Left kidney (tissue), 2 donors: Measurements from ENCODE around the gene KCNIP1. TPM values are rescaled to one million over a fixed set of nuclear protein-coding genes. Genes with fewer than 3 reads are reported as not detected.

Source experiments
- DNase-seq: peaks from one replicate; pipeline ENCODE4 v3.0.0-alpha.2; 2013
- polyA plus RNA-seq: library from polyadenylated mRNA; unstranded; fragments of 120-200 nt; gene quantifications from one replicate; pipeline ENCODE4 v1.2.1, GENCODE V29; 2013; ENCODE audit not compliant: insufficient read length

Gene KCNIP1
- polyA plus RNA-seq, 1 donor: 10.8 TPM

DNA sequence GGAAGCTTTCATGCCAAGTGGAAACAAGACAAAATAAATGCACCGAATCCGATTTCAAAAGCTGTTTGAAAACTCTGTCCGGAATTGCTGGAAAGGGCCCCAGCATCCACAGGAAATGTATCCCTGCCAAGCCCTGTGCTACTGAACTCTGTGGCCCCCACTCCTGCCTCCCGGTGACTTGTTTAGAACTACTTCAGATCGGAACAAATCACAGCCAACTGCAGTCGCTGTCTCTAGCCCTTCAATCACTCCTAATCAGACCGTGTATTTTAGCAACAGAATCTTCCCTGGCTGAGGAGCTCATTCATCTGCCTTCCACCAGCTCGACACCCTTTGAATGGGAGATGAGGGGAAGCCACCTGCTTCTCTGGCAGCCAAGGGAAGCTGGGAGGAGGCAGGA, 94.1 kb downstream of the KCNIP1 start:
- DNase-seq: no peak

- DNase-seq: no peak
Measured at GRCh38 chr5:170599756-170600155, 95.9 kb downstream of the KCNIP1 start.

GRCh38 chr5:170601619-170602018, 97.8 kb downstream of the KCNIP1 start:
- DNase-seq: no peak

GRCh38 chr5:170603109-170603508, 99.3 kb downstream of the KCNIP1 start:
- no peak for DNase-seq

DNA sequence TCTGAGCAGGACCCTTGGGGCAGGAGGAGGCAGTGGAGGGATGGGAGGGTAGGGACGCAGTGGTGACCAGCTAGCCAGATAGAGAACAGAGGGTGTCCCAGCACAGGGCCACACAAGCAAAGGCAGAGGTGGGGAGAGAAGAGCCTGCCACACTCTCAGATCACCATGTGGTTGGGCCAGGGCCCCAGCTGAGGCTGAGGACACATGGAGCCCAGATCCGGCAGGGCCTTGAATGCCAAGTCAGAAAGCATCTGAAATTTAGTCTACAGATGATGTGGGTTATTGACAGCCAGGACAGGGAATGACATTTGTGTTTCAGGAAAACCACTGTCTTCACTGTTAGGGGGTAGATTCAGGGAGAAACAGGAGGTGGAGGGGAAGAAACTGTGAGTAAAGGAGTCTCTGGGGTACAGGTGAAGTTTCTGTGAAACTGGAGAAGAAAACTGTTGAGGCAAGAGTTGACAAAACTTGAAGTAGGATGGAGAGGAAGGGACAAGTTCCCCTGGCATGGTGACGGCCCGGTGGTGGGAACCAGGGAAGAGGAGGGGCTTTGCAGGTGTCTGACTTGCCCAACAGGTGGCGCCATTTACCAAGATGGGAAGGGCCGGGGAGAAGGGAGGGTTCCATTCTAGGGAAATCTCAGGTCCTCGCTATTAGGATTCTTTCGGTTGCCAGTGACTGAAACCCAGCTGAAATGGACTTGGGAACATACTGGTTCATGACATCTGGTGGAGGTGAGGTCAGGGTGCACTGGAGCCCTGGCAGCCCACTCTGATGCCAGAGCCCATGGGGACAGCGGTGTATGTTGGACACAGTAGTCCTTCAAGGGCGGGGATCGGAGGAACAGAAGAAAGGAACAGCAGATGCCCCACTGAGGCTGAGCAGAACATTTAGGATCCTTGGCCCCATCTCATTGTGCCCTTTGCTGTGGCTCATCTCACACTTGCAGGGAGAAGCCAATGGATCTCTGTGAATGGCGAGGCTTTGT, 100.1 kb downstream of the KCNIP1 start:
- peak; percentile 75 for DNase-seq

DNA sequence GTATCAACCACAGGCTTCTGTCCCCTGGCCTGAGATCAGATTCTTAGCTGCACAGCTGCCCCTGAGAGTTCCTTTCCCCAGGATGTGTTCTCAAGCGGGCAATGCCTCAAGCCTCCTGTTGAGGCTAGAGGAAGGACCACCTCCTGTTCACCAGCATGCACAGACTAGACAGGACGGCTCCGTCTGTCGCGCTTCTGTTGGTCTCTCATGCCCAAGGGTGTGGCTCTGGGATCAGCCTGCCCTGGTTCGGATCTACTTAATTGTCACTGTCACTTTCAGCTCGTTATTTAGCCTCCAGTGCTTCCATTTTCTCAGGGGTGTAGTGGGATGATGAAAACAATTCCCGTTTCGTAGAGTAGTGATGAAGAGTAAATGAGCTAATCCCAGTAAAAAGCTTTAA, 103.1 kb downstream of the KCNIP1 start:
- DNase-seq: no peak

- DNase-seq: no peak
Measured at GRCh38 chr5:170611449-170612090, 107.8 kb downstream of the KCNIP1 start.

- DNase-seq: no peak
Measured at GRCh38 chr5:170612256-170612678, 108.4 kb downstream of the KCNIP1 start.

GRCh38 chr5:170614065-170614490, 110.3 kb downstream of the KCNIP1 start:
- DNase-seq: no peak

DNA sequence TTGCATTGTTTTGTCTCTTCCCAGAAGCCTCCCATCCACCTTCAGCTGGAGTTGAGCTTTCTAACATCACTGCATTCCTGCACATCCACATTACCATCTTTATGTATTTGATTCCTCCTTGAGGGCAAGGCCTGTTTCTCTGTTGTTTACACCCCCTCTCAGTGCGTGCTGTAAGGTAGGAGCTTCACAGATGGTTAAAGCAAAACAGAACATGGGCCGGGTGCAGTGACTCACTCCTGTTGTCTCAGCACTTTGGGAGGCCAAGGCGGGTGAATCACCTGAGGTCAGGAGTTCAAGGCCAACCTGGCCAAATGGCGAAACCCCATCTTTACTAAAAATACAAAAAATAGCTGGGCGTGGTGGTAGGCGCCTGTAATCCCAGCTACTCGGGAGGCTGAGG, 110.9 kb downstream of the KCNIP1 start:
- no peak for DNase-seq

GRCh38 chr5:170617533-170618490, 114.0 kb downstream of the KCNIP1 start:
- DNase-seq: no peak

GRCh38 chr5:170619869-170620268, 116.0 kb downstream of the KCNIP1 start:
- DNase-seq: no peak

DNA sequence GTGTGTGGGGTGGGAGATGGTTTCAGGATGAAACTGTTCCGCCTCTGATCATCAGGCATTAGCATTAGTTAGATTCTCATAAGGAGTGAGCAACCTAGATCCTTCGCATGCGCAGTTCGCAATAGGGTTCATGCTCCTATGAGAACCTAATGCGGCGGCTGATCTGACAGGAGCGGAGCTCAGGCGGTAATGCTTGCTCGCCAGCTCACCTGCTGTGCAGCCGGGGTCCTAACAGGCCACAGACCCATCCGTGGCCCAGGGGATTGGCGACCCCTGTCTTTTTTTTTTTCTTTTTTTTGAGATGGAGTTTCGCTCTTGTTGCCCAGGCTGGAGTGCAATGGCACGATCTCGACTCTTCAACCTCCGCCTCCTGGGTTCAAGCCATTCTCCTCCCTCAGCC, 119.1 kb downstream of the KCNIP1 start:
- DNase-seq: no peak

DNA sequence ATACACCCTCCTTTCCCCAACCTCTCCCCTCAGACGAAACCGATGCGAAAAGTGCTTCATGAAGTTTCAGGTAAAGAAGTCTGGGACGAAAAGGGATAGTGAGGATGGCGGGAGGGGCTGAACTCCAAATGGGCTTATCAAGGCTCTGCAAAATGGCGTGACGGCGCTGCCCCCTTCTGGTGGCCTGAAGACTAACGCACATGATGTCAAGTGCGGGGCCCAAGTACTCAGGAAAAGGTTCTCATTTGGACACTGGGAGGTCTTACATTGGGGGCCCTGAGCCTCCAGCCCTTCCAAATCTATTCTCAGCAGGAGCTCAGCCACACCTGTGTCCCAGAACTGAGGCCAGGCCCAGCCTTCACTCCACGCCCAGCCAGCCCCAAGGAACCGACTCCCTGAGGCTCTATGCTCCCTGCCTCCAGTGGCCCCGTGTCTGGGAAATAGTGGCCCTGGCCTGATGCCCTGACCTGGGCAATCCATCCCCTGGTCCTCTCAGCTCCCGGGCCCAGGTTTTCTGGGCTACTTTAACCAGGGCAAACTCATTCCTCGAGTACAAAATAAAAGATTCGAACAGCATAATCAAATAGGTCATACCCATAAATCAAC, 119.9 kb downstream of the KCNIP1 start:
- DNase-seq: no peak

DNA sequence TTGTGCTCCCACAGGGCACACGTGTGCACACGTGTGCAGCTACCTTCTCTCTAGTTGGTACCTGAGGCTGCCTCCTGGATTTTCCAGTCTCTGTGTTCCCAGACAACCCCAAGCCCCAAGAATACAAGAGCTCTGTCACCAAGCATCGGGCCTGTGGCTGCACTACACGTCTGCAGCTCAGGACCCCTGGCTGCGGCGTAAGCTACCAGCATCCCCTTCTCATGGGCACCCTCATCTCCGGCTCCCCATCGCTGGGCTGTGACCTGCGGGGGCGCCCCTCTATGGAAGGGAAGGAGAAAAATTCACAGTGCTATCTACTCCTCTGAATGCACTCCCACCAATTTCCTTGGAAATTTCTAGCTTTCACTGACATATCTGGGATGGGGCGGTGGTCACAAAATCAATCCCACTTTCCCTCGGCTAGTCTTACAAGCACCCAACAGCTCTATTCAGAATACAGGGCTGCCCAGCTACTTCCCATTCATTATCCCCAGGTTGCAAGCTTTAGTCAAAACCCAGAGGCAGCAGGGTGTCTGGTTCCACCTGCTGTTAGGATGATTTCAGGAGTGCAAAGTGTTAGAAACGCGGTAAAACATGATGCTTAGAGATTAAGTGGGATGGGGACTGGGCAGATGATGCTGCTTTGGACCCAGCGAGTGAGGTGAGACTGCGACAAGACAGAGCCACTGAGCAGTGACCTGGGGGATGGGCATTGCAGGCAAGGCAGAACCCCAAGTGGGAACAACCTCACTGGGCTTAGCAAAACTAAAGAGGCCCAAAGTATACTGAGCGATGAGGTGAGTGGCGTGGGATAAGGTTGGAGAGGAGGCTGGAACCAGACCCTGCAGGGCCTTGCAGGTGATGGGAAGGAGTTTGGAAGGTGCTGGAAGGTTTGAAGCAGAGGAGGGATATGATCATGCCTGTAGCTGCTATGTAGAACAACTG, 121.7 kb downstream of the KCNIP1 start:
- no peak for DNase-seq

- DNase-seq: no peak
Measured at GRCh38 chr5:170626507-170627150, 122.8 kb downstream of the KCNIP1 start.

DNA sequence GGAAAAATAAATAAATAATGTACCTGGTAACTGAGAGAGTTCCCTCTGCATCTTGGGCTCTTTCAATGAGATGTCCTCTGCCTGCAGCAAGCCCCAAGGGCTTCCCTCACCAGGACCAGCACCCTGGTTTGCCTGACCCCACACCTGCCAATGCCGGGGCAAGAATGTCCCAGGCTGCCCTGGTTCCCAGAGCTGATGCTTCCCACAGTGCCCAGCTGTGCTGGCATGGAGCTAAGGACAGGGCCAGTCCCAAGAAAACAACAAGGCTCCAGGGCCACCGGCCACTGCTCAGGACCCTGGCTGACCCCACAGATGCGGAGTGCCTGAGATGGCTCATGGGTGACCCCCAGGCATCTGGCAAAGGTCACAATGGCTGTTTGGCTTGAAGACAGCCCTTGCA, 123.5 kb downstream of the KCNIP1 start:
- no peak for DNase-seq

GRCh38 chr5:170628028-170628427, 124.2 kb downstream of the KCNIP1 start:
- no peak for DNase-seq

DNA sequence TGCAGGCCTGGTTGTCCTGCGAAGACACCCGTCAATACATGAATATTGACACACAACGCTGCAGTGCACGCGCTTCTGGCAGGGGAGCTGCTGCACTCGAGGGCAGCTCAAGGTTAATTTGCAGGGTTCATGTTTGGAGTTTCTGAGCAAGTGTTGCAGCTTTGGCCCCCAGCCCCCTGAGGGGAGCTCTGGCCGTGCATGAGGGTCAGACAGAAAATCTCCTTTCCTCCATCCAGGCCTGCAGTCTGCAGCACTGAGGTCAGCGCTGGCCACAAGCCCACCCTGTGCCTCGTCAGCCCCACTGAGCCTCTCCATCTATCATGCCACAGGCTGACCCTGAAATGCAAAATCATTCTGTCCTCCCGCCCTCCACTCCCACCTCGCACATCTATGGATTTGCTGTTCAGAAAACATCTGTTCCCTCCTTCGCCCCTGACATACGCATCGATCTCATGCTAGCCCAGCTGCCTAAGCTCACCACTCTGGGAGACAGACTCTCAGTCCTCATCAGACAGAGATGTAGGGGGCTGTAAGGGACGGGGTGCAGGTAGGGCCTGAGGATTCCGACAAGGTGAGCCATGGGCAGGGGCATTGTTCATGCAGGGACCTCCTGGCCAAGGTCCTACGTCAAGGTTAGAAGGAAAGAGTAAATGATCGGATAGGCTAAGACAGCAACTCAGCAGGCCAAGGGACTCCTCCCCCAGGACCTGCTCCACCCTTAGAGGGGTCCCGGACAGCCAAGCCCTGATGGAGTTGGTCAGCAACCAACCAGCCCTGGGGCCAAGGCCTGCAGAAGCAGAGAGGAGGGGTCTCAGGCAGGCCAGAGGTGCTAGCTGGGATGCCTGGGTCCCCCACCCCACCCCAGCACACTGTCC, 125.1 kb downstream of the KCNIP1 start:
- DNase-seq: no peak
